Panc1 (cell line): Measurements from ENCODE around the gene CD177.

Experiments used
- CTCF ChIP-seq: fragments of 450-650 bp; IDR thresholded peaks from 2 replicates; pipeline ENCODE4 v1.5.1; 2017; ENCODE audit warnings: mild to moderate bottlenecking
- POLR2AphosphoS5 ChIP-seq: IDR thresholded peaks from 2 replicates; pipeline ENCODE4 v1.6.1; 2012; ENCODE audit warnings: mild to moderate bottlenecking, low read depth, low read length, moderate library complexity
- SIN3A ChIP-seq: IDR thresholded peaks from 2 replicates; pipeline ENCODE4 v1.6.1; 2012; ENCODE audit warnings: low read depth, mild to moderate bottlenecking, low read length, moderate library complexity, borderline replicate concordance; ENCODE audit not compliant: insufficient read depth

GRCh38 chr19:43313711-43314495 lies 39.6 kb upstream of the CD177 start:
- TF ChIP-seq CTCF (no peak), POLR2AphosphoS5 (no peak), SIN3A (no peak)
